ENCODE measurements around the gene AMIGO1.

- TF ChIP-seq CTCF (IDR thresholded peaks at IDR 0.05) (no peak), POLR2A (IDR thresholded peaks at IDR 0.05) (no peak)
Measured at GRCh38 chr1:109468903-109469302, 40.6 kb downstream of the AMIGO1 start.

All from esophagus squamous epithelium (tissue), 4 donors.